IMR-90 (cell line): ENCODE data around the gene TMEM53. TPM values are rescaled to one million over a fixed set of nuclear protein-coding genes. Genes with fewer than 3 reads are reported as not detected.

Source experiments
- ATAC-seq: fragments of 200-7000 bp; cut with Tn5 transposase; 2 replicates; pipeline ENCODE4 v1.9.1; 2020; ENCODE audit warnings: low read depth, mild to moderate bottlenecking, moderate library complexity
- BruUV-seq: library from RNA; stranded (reverse); fragments of 400-500 nt; replicated peaks from 2 replicates; lab custom pipeline; 2021; lab: Mats Ljungman, UMichigan
- CTCF ChIA-PET: fragments of 300-600 bp; formaldehyde crosslinking; extraction: SDS; loops from one replicate; lab custom pipeline; 2021; ENCODE audit warnings: antibody characterized with exemption; lab: Yijun Ruan, JAX
- POLR2A ChIA-PET: fragments of 300-600 bp; sonication (Branson Sonifier 250); formaldehyde crosslinking; loops from one replicate; lab custom pipeline; 2022; ENCODE audit warnings: antibody characterized with exemption; ENCODE audit not compliant: unreplicated experiment; lab: Charles Lee
- DNase-seq: peaks from one replicate; pipeline ENCODE4 v3.0.0; 2013
- H2AFZ ChIP-seq: replicated peaks from 2 replicates; pipeline ENCODE3; 2013; ENCODE audit warnings: low read length, mild to moderate bottlenecking; ENCODE audit not compliant: poor library complexity
- H2AK5ac ChIP-seq: 2 replicates; pipeline ENCODE4 v1.6.1; 2013; ENCODE audit warnings: low read depth, low read length, inconsistent platforms
- H2AK9ac ChIP-seq: replicated peaks from 2 replicates; pipeline ENCODE3; 2013; ENCODE audit warnings: mild to moderate bottlenecking, low read depth, low read length, moderate library complexity; ENCODE audit not compliant: poor library complexity
- H2BK120ac ChIP-seq: 2 replicates; pipeline ENCODE4 v1.6.1; 2013; ENCODE audit warnings: low read depth, low read length, inconsistent platforms
- H2BK15ac ChIP-seq: 3 replicates; pipeline ENCODE4 v1.6.1; 2013; ENCODE audit warnings: low read depth, low read length, inconsistent platforms
- H2BK20ac ChIP-seq: 2 replicates; pipeline ENCODE4 v1.6.1; 2013; ENCODE audit warnings: low read depth, mild to moderate bottlenecking, inconsistent platforms, low read length, moderate library complexity
- H2BK5ac ChIP-seq: 2 replicates; pipeline ENCODE4 v1.6.1; 2013; ENCODE audit warnings: mild to moderate bottlenecking, low read depth, low read length, inconsistent platforms; ENCODE audit not compliant: poor library complexity, severe bottlenecking
- H3K14ac ChIP-seq: replicated peaks from 2 replicates; pipeline ENCODE4 v1.6.1; 2013; ENCODE audit warnings: low read depth, low read length, inconsistent platforms
- H3K18ac ChIP-seq: 2 replicates; pipeline ENCODE4 v1.6.1; 2013; ENCODE audit warnings: low read depth, low read length, control low read depth
- H3K23ac ChIP-seq: 2 replicates; pipeline ENCODE4 v1.6.1; 2013; ENCODE audit warnings: low read depth, low read length, inconsistent platforms
- H3K27ac ChIP-seq: 2 replicates; pipeline ENCODE4 v1.5.1; 2013; ENCODE audit warnings: mild to moderate bottlenecking, control low read depth, low read length; ENCODE audit not compliant: insufficient read depth
- H3K27me3 ChIP-seq: 2 replicates; pipeline ENCODE4 v1.6.1; 2013; ENCODE audit warnings: low read length; ENCODE audit not compliant: control insufficient read depth, insufficient read depth
- H3K36me3 ChIP-seq: 2 replicates; pipeline ENCODE4 v1.6.1; 2013; ENCODE audit warnings: low read length, mixed read lengths; ENCODE audit not compliant: control insufficient read depth, insufficient read depth
- H3K4ac ChIP-seq: 2 replicates; pipeline ENCODE4 v1.6.1; 2013; ENCODE audit warnings: low read depth, low read length, inconsistent platforms
- H3K4me1 ChIP-seq: 2 replicates; pipeline ENCODE4 v1.6.1; 2013; ENCODE audit warnings: low read length, mixed read lengths; ENCODE audit not compliant: control insufficient read depth, insufficient read depth
- H3K4me2 ChIP-seq: 2 replicates; pipeline ENCODE4 v1.6.1; 2013; ENCODE audit warnings: low read depth, mild to moderate bottlenecking, control low read depth, low read length, moderate library complexity
- H3K4me3 ChIP-seq: 2 replicates; pipeline ENCODE4 v1.5.1; 2013; ENCODE audit warnings: low read depth, mild to moderate bottlenecking, control low read depth, low read length, moderate library complexity; ENCODE audit not compliant: insufficient read depth
- H3K56ac ChIP-seq: 2 replicates; pipeline ENCODE4 v1.6.1; 2013; ENCODE audit warnings: low read length, inconsistent platforms; ENCODE audit not compliant: insufficient read depth; ENCODE audit errors: extremely low read depth
- H3K79me1 ChIP-seq, 2 experiments: 2 replicates each; pipeline ENCODE4 v1.6.1; 2013; ENCODE audit warnings: low read length in 2 of 2, inconsistent platforms in 1 of 2, low read depth in 1 of 2
- H3K9ac ChIP-seq: 2 replicates; pipeline ENCODE4 v1.6.1; 2013; ENCODE audit warnings: low read depth, low read length, control low read depth
- H3K9me1 ChIP-seq: 2 replicates; pipeline ENCODE4 v1.6.1; 2013; ENCODE audit warnings: low read length, inconsistent platforms; ENCODE audit not compliant: insufficient read depth
- H3K9me3 ChIP-seq: 2 replicates; pipeline ENCODE4 v1.6.1; 2013; ENCODE audit warnings: low read length; ENCODE audit not compliant: control insufficient read depth, insufficient read depth
- H4K20me1 ChIP-seq: 2 replicates; pipeline ENCODE4 v1.6.1; 2013; ENCODE audit warnings: low read length, inconsistent platforms; ENCODE audit not compliant: insufficient read depth
- H4K5ac ChIP-seq: 2 replicates; pipeline ENCODE4 v1.6.1; 2013; ENCODE audit warnings: mild to moderate bottlenecking, low read depth, low read length, control low read depth
- H4K8ac ChIP-seq, 2 experiments: 2 replicates each; pipeline ENCODE4 v1.6.1; 2013; ENCODE audit warnings: low read depth in 2 of 2, low read length in 2 of 2, control low read depth in 1 of 2, inconsistent platforms in 1 of 2
- H4K91ac ChIP-seq: 2 replicates; pipeline ENCODE4 v1.6.1; 2013; ENCODE audit warnings: low read depth, low read length, inconsistent platforms; ENCODE audit not compliant: insufficient read depth
- BHLHE40 ChIP-seq: fragments of 150-350 bp; IDR thresholded peaks from 2 replicates; pipeline ENCODE4 v1.6.1; 2016; ENCODE audit warnings: mild to moderate bottlenecking, low read depth, low read length
- CTCF ChIP-seq: conservative IDR thresholded peaks from 2 replicates; pipeline ENCODE4 v1.5.1; 2012; ENCODE audit warnings: mild to moderate bottlenecking, low read depth, low read length, improper control_type of control experiment
- FOS ChIP-seq: fragments of 150-350 bp; IDR thresholded peaks from 2 replicates; pipeline ENCODE4 v1.6.1; 2016; ENCODE audit warnings: low read depth, low read length
- MAFK ChIP-seq: IDR thresholded peaks from 2 replicates; pipeline ENCODE4 v1.6.1; 2012; ENCODE audit warnings: low read depth, low read length, improper control_type of control experiment
- MXI1 ChIP-seq: IDR thresholded peaks from 2 replicates; pipeline ENCODE4 v1.6.1; 2012; ENCODE audit warnings: low read depth, mild to moderate bottlenecking, low read length, moderate library complexity, borderline replicate concordance
- NFE2L2 ChIP-seq: fragments of 150-350 bp; IDR thresholded peaks from 2 replicates; pipeline ENCODE4 v1.6.1; 2016; ENCODE audit warnings: low read depth, mild to moderate bottlenecking, low read length
- POLR2A ChIP-seq: IDR thresholded peaks from 2 replicates; pipeline ENCODE4 v1.6.1; 2012; ENCODE audit warnings: mild to moderate bottlenecking, low read depth, low read length
- SMC3 ChIP-seq: fragments of 150-350 bp; IDR thresholded peaks from 2 replicates; pipeline ENCODE4 v1.6.1; 2016; ENCODE audit warnings: low read depth, mild to moderate bottlenecking, antibody characterized with exemption, low read length, moderate library complexity
- USF2 ChIP-seq: fragments of 150-350 bp; IDR thresholded peaks from 2 replicates; pipeline ENCODE4 v1.6.1; 2017; ENCODE audit warnings: mild to moderate bottlenecking, antibody characterized with exemption, low read length, low read depth
- whole genome bisulfite sequencing, 2 experiments: methylation state at CpG; one replicate each; pipeline versions ENCODE4 v1.1.5 to v1.1.7; 2013; ENCODE audit warnings: missing lambda C conversion rate in 2 of 2; ENCODE audit not compliant: insufficient read length in 1 of 2; ENCODE audit errors: extremely low coverage in 2 of 2; 5-methylcytosine and 5-hydroxymethylcytosine counted together
- dilution Hi-C: fragments of 300-500 bp; cut with HindIII; formaldehyde crosslinking; loops from one replicate; pipeline ENCODE4 v1.14.3; 2018; ENCODE audit warnings: low sequenced_read_pairs; ENCODE audit not compliant: unreplicated experiment
- in situ Hi-C: fragments of 300-500 bp; cut with MboI; formaldehyde crosslinking; loops from 3 replicates; pipeline ENCODE4 v1.14.3; 2019; ENCODE audit warnings: low sequenced_read_pairs, inconsistent platforms, mixed read lengths
- intact Hi-C: fragments of 100-400 bp; cut with micrococcal nuclease; formaldehyde crosslinking; loops from 2 replicates; pipeline ENCODE4 v1.10.0; 2022
- polyA plus RNA-seq, 3 experiments: library from polyadenylated mRNA; depleted of rRNA; stranded (reverse); fragments of >200 nt; gene quantifications; 2 replicates each; pipeline ENCODE4 v1.2.3, GENCODE V29; 2012; ENCODE audit warnings: low replicate concordance in 1 of 3
- total RNA-seq: library from RNA; depleted of rRNA; stranded (reverse); fragments of >200 nt; gene quantifications from 2 replicates; pipeline ENCODE4 v1.2.3, GENCODE V29; 2012

Gene TMEM53
- total and polyA plus RNA-seq, 2 of the 4 experiments (the other 2 are of a cell fraction): 2.7 to 6.3 TPM

- no peak for TF ChIP-seq CTCF
- no peak for TF ChIP-seq POLR2A
Observed at GRCh38 chr1:44636688-44637598, 37.3 kb downstream of the TMEM53 start (continued).

- Histone ChIP-seq H3K36me3 (peaks cover 64% of the 10 kb centered on the region), H3K4me2 (no peak overlapping the region), H2BK120ac (no peak overlapping the region), H3K27ac (no peak overlapping the region), H2AK5ac (no peak overlapping the region), H2BK15ac (no peak overlapping the region), H4K5ac (no peak overlapping the region), H3K4me3 (no peak overlapping the region), H4K91ac (no peak overlapping the region), H3K4ac (no peak overlapping the region), H4K8ac (no peak overlapping the region), H3K27me3 (no peaks in the 10 kb centered on the region), H3K79me1 (peaks cover 38 to 58% of the 10 kb centered on the region in 2 experiments), H3K9ac (no peak overlapping the region), H4K20me1 (peaks cover 8% of the 10 kb centered on the region), H2BK5ac (no peak overlapping the region), H2AK9ac (no peak overlapping the region), H2BK20ac (no peak overlapping the region), H3K4me1 (peaks cover 9% of the 10 kb centered on the region), H3K56ac (no peak overlapping the region), H2AFZ (no peak overlapping the region), H3K23ac (no peak overlapping the region), H3K9me3 (no peaks in the 10 kb centered on the region), H3K18ac (no peak overlapping the region), H3K14ac (no peak overlapping the region), H3K9me1 (peaks cover 19% of the 10 kb centered on the region)
- in situ Hi-C loops (no loop called here), dilution Hi-C loops (no loop called here), intact Hi-C loops (no loop called here)
- 92% methylated on average over 9 of the region's 14 CpGs; no CpG with 5 or more reads in 1 of the 2 experiments for WGBS, 2 experiments
- ChIA-PET POLR2A (no interaction called here), CTCF (no interaction called here)
- DNase-seq (no peak), ATAC-seq (no peak)
- no TSS peak for BruUV-seq
- TF ChIP-seq SMC3 (no peak), POLR2A (no peak), MAFK (no peak), NFE2L2 (no peak), MXI1 (no peak), FOS (no peak), USF2 (no peak), CTCF (no peak), BHLHE40 (no peak)
Observed at GRCh38 chr1:44636083-44636687, 38.1 kb downstream of the TMEM53 start.
